ENCODE data around the gene DAGLB.
"Not testable (repeated sequence)": the region's sequence is repeated elsewhere in the genome, so short reads cannot be mapped to it uniquely, and the experiment has no call there.

The DAGLB gene

GRCh38 chr7:6461946-6462550 is 14.3 kb upstream of the DAGLB start:
- in situ Hi-C loops (cut with MboI; ENCODE audit: low sequenced_read_pairs) = no loop called here

GRCh38 chr7:6460990-6461584 is 13.3 kb upstream of the DAGLB start:
- in situ Hi-C loops (cut with MboI; ENCODE audit: low sequenced_read_pairs) = no loop called here

GRCh38 chr7:6460303-6460702 is 12.5 kb upstream of the DAGLB start:
- in situ Hi-C loops (cut with MboI; ENCODE audit: low sequenced_read_pairs) = no loop called here

GRCh38 chr7:6458676-6459075 is 10.9 kb upstream of the DAGLB start:
- in situ Hi-C loops (cut with MboI; ENCODE audit: low sequenced_read_pairs) = not testable (repeated sequence)

GRCh38 chr7:6453734-6454133 is 6.0 kb upstream of the DAGLB start:
- in situ Hi-C loops (cut with MboI; ENCODE audit: low sequenced_read_pairs) = no loop called here

- in situ Hi-C loops (cut with MboI; ENCODE audit: low sequenced_read_pairs) = no loop called here
Observed at GRCh38 chr7:6451224-6451705, 3.5 kb upstream of the DAGLB start.

- in situ Hi-C loops (cut with MboI; ENCODE audit: low sequenced_read_pairs) = not testable (repeated sequence)
Observed at GRCh38 chr7:6450591-6450990, 2.8 kb upstream of the DAGLB start.

- in situ Hi-C loops (cut with MboI; ENCODE audit: low sequenced_read_pairs) = not testable (repeated sequence)
Observed at GRCh38 chr7:6449884-6450283, 2.1 kb upstream of the DAGLB start.

- in situ Hi-C loops (cut with MboI; ENCODE audit: low sequenced_read_pairs) = no loop called here
Observed at GRCh38 chr7:6448943-6449543, 1.3 kb upstream of the DAGLB start.

- in situ Hi-C loops (cut with MboI; ENCODE audit: low sequenced_read_pairs) = no loop called here
Observed at GRCh38 chr7:6446838-6447580, 745 bp downstream of the DAGLB start.

GRCh38 chr7:6444516-6445269 is 3.1 kb downstream of the DAGLB start:
- in situ Hi-C loops (cut with MboI; ENCODE audit: low sequenced_read_pairs) = no loop called here

- in situ Hi-C loops (cut with MboI; ENCODE audit: low sequenced_read_pairs) = no loop called here
Observed at GRCh38 chr7:6443372-6443941, 4.3 kb downstream of the DAGLB start.

GRCh38 chr7:6442114-6442513 is 5.6 kb downstream of the DAGLB start:
- in situ Hi-C loops (cut with MboI; ENCODE audit: low sequenced_read_pairs) = no loop called here

- in situ Hi-C loops (cut with MboI; ENCODE audit: low sequenced_read_pairs) = no loop called here
Observed at GRCh38 chr7:6440381-6440780, 7.4 kb downstream of the DAGLB start.

GRCh38 chr7:6438427-6438826 is 9.3 kb downstream of the DAGLB start:
- in situ Hi-C loops (cut with MboI; ENCODE audit: low sequenced_read_pairs) = no loop called here

- in situ Hi-C loops (cut with MboI; ENCODE audit: low sequenced_read_pairs) = no loop called here
Observed at GRCh38 chr7:6437251-6437650, 10.5 kb downstream of the DAGLB start.

GRCh38 chr7:6436385-6436685 is 11.4 kb downstream of the DAGLB start:
- in situ Hi-C loops (cut with MboI; ENCODE audit: low sequenced_read_pairs) = no loop called here

GRCh38 chr7:6435486-6436384 is 12.0 kb downstream of the DAGLB start:
- in situ Hi-C loops (cut with MboI; ENCODE audit: low sequenced_read_pairs) = no loop called here

GRCh38 chr7:6433784-6434615 is 13.8 kb downstream of the DAGLB start:
- in situ Hi-C loops (cut with MboI; ENCODE audit: low sequenced_read_pairs) = no loop called here
